IMR-90 (cell line): Measurements from ENCODE around the gene ARMH3.

Source experiments
- CTCF ChIP-seq: conservative IDR thresholded peaks from 2 replicates; pipeline ENCODE4 v1.5.1; 2012; ENCODE audit warnings: mild to moderate bottlenecking, low read depth, low read length, improper control_type of control experiment
- MAZ ChIP-seq: IDR thresholded peaks from 2 replicates; pipeline ENCODE4 v1.6.1; 2012; ENCODE audit warnings: low read depth, mild to moderate bottlenecking, low read length, improper control_type of control experiment, moderate library complexity, borderline replicate concordance
- MXI1 ChIP-seq: IDR thresholded peaks from 2 replicates; pipeline ENCODE4 v1.6.1; 2012; ENCODE audit warnings: low read depth, mild to moderate bottlenecking, low read length, moderate library complexity, borderline replicate concordance
- RAD21 ChIP-seq: IDR thresholded peaks from 2 replicates; pipeline ENCODE4 v1.6.1; 2012; ENCODE audit warnings: low read length, improper control_type of control experiment
- RFX5 ChIP-seq: IDR thresholded peaks from 2 replicates; pipeline ENCODE4 v1.8.0; 2012; ENCODE audit warnings: low read depth, mild to moderate bottlenecking, low read length, moderate library complexity
- USF2 ChIP-seq: fragments of 150-350 bp; IDR thresholded peaks from 2 replicates; pipeline ENCODE4 v1.6.1; 2017; ENCODE audit warnings: mild to moderate bottlenecking, antibody characterized with exemption, low read length, low read depth

GRCh38 chr10:101840741-101841453 lies 215.1 kb downstream of the ARMH3 start:
- TF ChIP-seq CTCF (peak; percentile 98), MAZ (peak; percentile 62; the same call in 1 of the 2 replicates), RAD21 (peak; percentile 97), RFX5 (no peak), USF2 (no peak), MXI1 (peak; percentile 98)
